Left renal cortex interstitium (tissue), 4 donors: ENCODE measurements around the gene SBNO1. TPM values are rescaled to one million over a fixed set of nuclear protein-coding genes. Genes with fewer than 3 reads are reported as not detected.
"Not testable (repeated sequence)": the region's sequence is repeated elsewhere in the genome, so short reads cannot be mapped to it uniquely, and the experiment has no call there.

ENCODE experiments used
- DNase-seq, 4 donors: peaks; one replicate each; pipeline ENCODE4 v3.0.0-alpha.2; 2013; ENCODE audit warnings: low read depth in 4 of 4, low spot score in 2 of 4, missing footprints in 1 of 4
- polyA plus RNA-seq, 4 donors: library from polyadenylated mRNA; unstranded; fragments of 120-200 nt; gene quantifications; one replicate each; pipeline ENCODE4 v1.2.1, GENCODE V29; 2013; ENCODE audit not compliant: insufficient read length in 4 of 4

SBNO1 gene
- polyA plus RNA-seq = 10 to 100 TPM; 24.0 to 33.3 (median 29.5) TPM

GRCh38 chr12:123364532-123365024 lies at the start of gene SBNO1:
Gene SBNO1 (minus strand): TSS chr12:123364847. CDS start chr12:123350441, 14,406 bp downstream.
- DNase-seq = peak in 3 of 4 donors; percentile 85 to 91 (median 89)

DNA sequence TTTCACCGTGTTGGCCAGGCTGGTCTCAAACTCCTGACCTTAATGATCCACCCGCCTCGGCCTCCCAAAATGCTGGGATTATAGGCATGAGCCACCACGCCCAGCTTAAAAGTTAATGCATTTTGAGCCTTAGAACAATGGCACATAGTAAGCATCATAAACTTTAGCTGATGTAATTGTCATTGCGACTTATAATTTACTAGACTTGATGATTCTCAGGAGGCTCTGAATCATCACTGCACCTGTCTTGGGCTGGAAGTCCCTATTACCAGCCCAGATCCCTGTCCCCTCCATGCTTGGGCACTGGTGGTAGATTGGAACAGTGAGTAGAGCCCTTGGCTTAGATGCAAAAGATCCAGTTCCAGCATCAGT lies 45.4 kb upstream of the SBNO1 start:
- no peak for DNase-seq

DNA sequence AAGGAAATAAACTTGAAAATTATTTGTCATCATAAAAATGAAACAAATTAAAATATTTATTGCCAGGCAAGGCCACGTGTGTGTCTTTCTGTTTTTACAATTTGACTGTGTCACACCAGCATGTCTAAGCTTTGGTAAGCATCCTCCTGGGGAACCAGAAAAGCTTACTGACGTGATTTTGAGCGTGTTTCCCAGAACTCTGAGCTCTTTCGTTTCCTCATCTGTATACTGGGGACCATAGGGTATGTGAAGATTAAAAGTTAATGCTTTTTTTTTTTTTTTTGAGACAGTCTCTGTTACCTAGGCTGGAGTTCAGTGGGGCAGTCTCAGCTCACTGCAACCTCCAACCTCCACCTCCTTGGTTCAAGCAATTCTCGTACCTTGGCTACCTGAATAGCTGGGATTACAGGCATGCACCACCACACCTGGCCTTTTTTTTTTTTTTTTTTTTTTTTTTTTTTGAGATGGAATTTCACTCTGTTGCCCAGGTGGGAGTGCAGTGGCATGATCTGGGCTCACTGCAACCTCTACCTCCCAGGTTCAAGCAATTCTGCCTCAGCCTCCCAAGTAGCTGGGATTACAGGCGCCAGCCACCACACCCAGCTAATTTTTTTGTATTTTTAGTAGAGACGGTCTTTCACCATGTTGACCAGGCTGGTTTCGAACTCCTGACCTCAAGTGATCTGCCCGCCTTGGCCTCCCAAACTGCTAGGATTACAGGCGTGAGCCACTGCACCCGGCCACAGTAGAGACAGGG lies 44.8 kb upstream of the SBNO1 start:
- not testable (repeated sequence) for DNase-seq

DNA sequence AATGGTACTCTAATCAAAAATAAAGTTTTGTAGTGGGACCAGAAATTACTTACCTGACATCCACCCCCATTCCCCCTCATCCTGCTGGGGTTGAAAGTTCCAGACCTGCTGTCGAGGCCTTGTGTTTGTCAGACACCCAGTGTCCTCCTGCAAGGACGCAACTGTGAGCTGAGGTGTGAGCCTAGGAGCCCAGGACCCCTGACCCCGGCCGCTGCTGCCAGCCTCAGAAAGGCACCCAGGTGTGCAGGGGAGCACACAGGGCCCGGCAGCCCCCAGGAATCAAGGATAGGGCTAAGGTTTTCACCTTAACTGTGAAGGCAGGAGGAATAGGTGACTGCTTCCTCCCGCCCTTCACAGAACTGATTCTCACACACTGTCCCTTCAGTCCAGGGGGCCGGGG lies 44.0 kb upstream of the SBNO1 start:
- not testable (repeated sequence) for DNase-seq

DNA sequence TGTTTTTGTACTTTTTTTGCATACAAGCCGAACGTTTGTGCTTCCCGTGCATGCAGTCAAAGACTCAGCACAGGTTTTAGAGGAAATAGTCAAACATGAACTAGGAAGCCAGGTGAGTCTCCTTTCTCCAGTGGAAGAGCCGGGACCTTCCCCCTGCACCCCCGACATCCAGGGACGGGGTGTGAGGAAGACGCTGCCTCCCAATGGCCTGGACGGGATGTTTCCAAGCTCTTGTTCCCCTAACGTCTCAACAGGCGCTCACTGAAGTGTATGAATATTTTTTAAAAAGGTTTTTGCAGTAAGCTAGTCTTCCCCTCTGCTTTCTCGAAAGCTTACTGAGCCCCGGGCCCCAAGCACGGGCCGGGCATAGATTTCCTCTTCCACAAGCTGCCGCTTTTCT lies 43.3 kb upstream of the SBNO1 start:
- DNase-seq = not testable (repeated sequence)

- not testable (repeated sequence) for DNase-seq
Measured at GRCh38 chr12:123407269-123407668, 42.6 kb upstream of the SBNO1 start.

- no peak for DNase-seq
Measured at GRCh38 chr12:123404581-123404980, 39.9 kb upstream of the SBNO1 start.

- no peak for DNase-seq
Measured at GRCh38 chr12:123401753-123402683, 37.4 kb upstream of the SBNO1 start.

- no peak for DNase-seq
Measured at GRCh38 chr12:123399255-123399617, 34.6 kb upstream of the SBNO1 start.

DNA sequence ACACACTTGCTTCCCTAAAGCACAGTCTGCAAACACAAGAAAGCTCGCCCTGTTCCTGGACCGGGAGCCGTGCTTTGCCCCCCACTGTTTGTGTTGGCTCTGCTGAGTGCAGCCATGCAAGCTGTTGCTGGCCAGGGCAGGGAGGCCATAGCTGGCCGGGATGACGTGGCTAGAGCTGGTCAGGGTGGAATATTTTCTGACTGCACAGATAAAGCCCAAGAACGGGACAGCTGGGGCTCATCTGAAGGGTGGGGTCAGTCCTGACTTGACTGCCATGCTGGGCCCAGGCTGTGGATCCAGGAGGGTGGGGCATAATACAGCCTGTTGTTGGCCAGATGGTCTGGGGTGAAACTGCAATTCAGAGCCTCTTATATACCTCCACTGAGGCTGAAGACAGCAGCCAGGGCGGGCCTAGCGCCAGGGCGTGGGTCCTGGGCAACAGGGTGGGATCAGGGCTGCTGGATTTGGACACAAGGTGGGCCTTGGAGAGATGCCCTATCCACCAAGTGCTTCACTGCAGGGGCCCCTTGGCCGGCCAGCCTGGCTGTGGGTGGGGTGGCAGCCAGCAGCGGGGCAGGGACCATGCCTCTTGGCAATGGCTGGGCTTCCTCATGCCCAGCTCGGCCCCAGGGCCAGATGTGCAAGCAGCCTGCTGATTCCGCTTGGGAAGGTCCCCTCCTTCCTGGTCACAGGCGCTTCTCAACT lies 34.1 kb upstream of the SBNO1 start:
- no peak for DNase-seq

GRCh38 chr12:123398177-123398549 lies 33.5 kb upstream of the SBNO1 start:
- DNase-seq = no peak

DNA sequence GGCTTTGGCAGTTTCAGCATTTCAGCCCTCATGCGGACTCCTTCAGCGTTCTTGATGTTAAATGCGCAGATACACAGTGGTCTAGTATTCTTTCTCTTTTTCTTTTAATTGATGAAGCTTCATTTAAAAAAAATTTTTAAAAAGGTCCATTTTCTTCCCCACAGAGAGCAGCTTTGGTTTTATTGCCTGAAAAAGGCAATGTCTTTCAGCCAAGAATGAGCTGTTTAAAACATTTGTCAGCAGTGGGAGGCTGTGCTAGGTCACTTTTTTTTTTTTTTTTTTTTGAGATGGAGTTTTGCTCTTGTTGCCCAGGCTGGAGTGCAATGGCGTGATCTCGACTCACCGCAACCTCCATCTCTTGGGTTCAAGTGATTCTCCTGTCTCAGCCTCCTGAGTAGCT lies 32.8 kb upstream of the SBNO1 start:
- no peak for DNase-seq

- DNase-seq = no peak
Measured at GRCh38 chr12:123396954-123397353, 32.3 kb upstream of the SBNO1 start.

DNA sequence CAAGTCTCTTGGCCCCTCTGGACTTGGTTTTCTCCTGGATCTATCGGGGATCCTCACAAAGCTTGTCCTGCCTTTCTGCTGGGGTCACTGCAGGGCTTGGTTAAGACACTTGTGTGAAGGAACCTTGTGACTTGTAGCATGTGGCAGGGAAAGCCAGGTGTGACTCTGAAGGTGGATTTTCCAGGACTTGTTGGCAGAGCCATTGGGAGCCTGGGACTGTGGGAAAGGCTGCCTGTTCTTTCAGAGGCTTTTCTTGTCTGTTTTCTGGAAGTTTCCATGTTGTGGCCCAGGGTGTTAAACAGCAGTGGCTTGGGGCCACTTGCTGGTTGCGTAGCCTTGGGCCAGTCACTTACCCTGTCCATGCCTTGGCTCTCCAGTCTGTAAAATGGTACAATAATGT lies 31.9 kb upstream of the SBNO1 start:
- no peak for DNase-seq

DNA sequence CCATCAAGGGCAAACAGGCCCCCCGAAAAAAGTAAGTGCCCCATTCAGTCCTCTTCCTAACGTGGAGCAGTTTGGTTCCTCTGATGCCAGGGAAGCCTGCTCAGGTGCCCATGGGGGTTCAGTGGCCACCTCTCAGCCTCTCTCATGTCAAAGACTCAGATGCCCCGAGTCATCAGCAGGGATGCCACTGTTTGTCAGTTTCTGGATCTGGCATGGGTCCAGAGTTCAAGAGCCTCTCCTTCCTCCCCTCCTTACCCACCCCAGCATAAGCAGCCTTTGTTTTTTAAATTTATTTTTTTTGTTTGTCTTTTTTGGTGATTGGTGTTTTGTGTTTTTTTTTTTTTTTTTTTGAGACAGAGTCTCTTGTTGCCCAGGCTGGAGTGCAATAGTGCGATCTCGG lies 30.6 kb upstream of the SBNO1 start:
- DNase-seq = no peak

GRCh38 chr12:123393747-123394146 lies 29.1 kb upstream of the SBNO1 start:
- DNase-seq = no peak

GRCh38 chr12:123391546-123392343 lies 27.1 kb upstream of the SBNO1 start:
- DNase-seq = no peak

DNA sequence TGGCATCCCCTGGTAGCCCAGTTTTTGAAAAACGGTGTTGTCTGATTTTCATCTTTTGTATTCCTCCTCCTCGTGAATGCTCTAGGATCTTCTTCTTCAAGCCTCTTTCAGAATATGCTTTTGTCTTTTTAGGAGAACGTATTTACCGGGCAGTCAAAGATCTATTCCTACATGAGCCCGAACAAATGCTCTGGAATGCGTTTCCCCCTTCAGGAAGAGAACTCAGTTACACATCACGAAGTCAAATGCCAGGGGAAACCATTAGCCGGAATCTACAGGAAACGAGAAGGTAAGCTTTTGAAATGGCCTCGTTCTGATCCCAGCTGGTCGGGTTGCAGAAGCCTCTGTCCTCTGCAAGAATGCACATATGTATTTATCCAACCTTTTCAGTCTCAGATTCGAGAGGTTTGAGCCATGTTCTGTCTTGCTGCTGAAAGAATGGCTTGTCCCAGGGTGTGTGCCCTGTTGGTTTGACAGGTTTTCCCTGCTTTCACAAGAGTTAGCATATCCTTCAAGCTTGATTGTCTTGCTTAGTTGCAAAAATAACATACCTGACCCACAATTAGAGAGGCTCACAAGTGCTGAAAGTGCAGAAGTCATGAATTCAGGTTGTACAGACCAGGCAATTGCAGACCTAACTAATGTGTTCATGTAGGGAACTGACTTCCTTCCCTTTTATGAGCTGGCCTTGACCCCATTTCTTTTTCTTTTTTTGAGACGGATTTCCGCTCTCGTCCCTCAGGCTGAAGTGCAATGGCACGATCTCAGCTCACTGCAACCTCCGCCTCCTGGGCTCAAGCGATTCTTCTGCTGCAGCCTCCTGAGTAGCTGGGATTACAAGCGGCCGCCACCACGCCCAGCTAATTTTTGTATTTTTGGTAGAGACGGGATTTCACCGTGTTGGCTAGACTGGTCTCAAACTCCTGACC lies 26.1 kb upstream of the SBNO1 start:
- DNase-seq = no peak
